Esophagus squamous epithelium (tissue), 5 donors: ENCODE results near the gene TLK1. TPM values are rescaled to one million over a fixed set of nuclear protein-coding genes. Genes with fewer than 3 reads are reported as not detected.
A peak's percentile ranks its signal among the peaks of the same experiment; 100 is the strongest.

Experiments
- DNase-seq: peaks from one replicate; lab custom pipeline; 2025; lab: John Stamatoyannopoulos, UW
- H3K27ac ChIP-seq, 4 donors: fragments of 200-600 bp; sonication (generic); one replicate each; pipeline ENCODE4 v1.5.1; 2016 to 2019; ENCODE audit warnings: mild to moderate bottlenecking in 1 of 4
- H3K27me3 ChIP-seq, 4 donors: fragments of 200-600 bp; sonication (generic); 1 replicate in 3 of 4; 2 replicates in 1 of 4; pipeline versions ENCODE4 v1.5.1 to v1.6.0; 2017 to 2021; ENCODE audit warnings: antibody characterized with exemption in 1 of 4
- H3K36me3 ChIP-seq, 3 donors: fragments of 200-600 bp; sonication (generic); one replicate each; pipeline ENCODE4 v1.5.1; 2016 to 2019
- H3K4me1 ChIP-seq, 3 donors: fragments of 200-600 bp; sonication (generic); one replicate each; pipeline ENCODE4 v1.5.1; 2017 to 2019
- H3K4me3 ChIP-seq, 4 donors: fragments of 200-600 bp; sonication (generic); 1 replicate in 3 of 4; 2 replicates in 1 of 4; pipeline ENCODE4 v1.5.1; 2016 to 2019; ENCODE audit warnings: mild to moderate bottlenecking in 2 of 4, moderate library complexity in 1 of 4
- H3K9me3 ChIP-seq, 3 donors: fragments of 200-600 bp; sonication (generic); one replicate each; pipeline ENCODE4 v1.5.1; 2016 to 2019
- POLR2A ChIP-seq, 4 donors: fragments of 450-650 bp; IDR thresholded peaks; one replicate each; pipeline ENCODE4 v1.6.1; 2017; ENCODE audit warnings: antibody characterized with exemption in 4 of 4, mild to moderate bottlenecking in 4 of 4, moderate library complexity in 3 of 4
- WGBS, 2 donors: methylation state at CpG; one replicate each; pipeline ENCODE4 v1.1.5; 2018; 5-methylcytosine and 5-hydroxymethylcytosine counted together
- intact Hi-C: fragments of 100-400 bp; cut with DNase I; formaldehyde crosslinking; loops from one replicate; pipeline ENCODE4 v1.15.0; 2022
- total RNA-seq, 4 donors: library from RNA; depleted of rRNA; stranded (reverse); fragments of >200 nt; gene quantifications; one replicate each; pipeline ENCODE4 v1.1.0, GENCODE V29; 2016
- TF ChIP-seq, protein P1 (sequence below), 6 experiments: fragments of 450-650 bp in 4 of 6; fragments of 200-600 bp in 2 of 6; sonication (generic) in 2 of 6; IDR thresholded peaks; one replicate each; pipeline ENCODE4 v1.5.1; 2016 to 2019; ENCODE audit warnings: antibody characterized with exemption in 6 of 6, mild to moderate bottlenecking in 4 of 6, moderate library complexity in 4 of 6
- donor health status: DM: yes; HTN: yes; CAD: no.

Gene TLK1
- total RNA-seq, 4 donors from 2014 or later: 11.1 to 24.5 (median 20.0) TPM

DNA sequence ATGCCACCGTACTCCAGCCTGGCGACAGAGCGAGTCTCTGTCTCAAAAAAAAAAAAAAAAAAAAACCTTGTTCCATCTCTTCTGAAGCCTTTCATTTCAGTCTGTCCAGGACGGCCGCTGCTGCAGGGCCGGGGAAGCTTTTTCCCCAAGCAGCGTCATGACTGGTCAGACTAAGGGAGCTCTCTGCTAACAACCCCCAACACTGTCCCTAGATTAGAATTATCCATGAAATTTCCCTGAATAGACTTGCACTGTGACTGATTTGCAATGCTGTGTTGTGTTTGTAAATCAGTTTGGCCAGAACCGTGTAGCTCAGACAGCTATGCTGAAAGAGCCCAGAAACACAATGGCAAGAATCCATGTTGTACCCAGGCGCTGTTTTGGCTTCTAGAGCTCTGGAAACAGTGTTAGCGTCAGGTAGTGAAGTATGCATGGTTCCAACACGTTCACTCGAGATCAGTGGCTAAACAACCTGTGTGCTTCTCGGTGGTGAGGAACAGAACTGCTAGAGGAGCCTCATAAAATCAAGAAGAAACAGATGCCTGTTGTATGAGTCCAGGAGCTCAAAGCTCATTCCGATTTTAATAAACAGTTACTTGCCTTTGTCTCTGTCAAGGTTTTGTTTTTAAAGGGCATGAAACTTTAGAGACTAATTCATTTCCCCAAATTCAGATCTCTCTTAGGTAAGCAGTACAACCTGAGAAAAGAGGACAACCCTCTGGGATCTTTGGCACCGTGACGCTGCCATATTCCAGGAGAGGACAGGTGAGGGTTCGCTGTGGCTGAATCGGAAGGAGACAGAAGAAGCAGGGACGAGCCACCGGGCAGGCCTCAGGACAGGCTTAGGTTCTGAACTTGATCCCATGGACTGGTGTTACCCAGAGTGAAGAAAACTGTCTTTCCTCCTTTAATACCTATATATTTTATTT lies 188.1 kb downstream of the TLK1 start:
- Histone ChIP-seq H3K4me3 (peak overlapping the region in 3 of 4 donors; percentile 71 to 80 (median 79)), H3K27ac (no peak overlapping the region), H3K9me3 (no peaks in the 10 kb centered on the region), H3K27me3 (no peaks in the 10 kb centered on the region), H3K4me1 (peaks cover 0 to 21% (median 4%) of the 10 kb centered on the region in 3 donors), H3K36me3 (peaks cover 0 to 17% (median 4%) of the 10 kb centered on the region in 3 donors)
- intact Hi-C loops: loop anchor here (5.0 to 10.0 kb wide), 2 partner anchors 192 to 445 kb away; partner anchors contain the start of gene TLK1
- DNase-seq: no peak
- 58 to 68% methylated on average over 16 to 17 of the region's 20 CpGs for WGBS, 2 donors
- TF ChIP-seq, protein P1, sequence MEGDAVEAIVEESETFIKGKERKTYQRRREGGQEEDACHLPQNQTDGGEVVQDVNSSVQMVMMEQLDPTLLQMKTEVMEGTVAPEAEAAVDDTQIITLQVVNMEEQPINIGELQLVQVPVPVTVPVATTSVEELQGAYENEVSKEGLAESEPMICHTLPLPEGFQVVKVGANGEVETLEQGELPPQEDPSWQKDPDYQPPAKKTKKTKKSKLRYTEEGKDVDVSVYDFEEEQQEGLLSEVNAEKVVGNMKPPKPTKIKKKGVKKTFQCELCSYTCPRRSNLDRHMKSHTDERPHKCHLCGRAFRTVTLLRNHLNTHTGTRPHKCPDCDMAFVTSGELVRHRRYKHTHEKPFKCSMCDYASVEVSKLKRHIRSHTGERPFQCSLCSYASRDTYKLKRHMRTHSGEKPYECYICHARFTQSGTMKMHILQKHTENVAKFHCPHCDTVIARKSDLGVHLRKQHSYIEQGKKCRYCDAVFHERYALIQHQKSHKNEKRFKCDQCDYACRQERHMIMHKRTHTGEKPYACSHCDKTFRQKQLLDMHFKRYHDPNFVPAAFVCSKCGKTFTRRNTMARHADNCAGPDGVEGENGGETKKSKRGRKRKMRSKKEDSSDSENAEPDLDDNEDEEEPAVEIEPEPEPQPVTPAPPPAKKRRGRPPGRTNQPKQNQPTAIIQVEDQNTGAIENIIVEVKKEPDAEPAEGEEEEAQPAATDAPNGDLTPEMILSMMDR (IDR thresholded peaks at IDR 0.05): peak in 1 of 6 experiments; percentile 3
- no peak for TF ChIP-seq POLR2A (IDR thresholded peaks at IDR 0.05)

GRCh38 chr2:170971071-170971470 lies 189.6 kb downstream of the TLK1 start:
- intact Hi-C loops: loop anchor here (5.0 to 10.0 kb wide), 2 partner anchors 194 to 446 kb away; partner anchors contain the start of gene TLK1
- no peak for TF ChIP-seq POLR2A (IDR thresholded peaks at IDR 0.05)
- TF ChIP-seq, protein P1 (IDR thresholded peaks at IDR 0.05): no peak
- no peaks in the 10 kb centered on the region for H3K9me3 ChIP-seq
- no peak overlapping the region for H3K27ac ChIP-seq
- no peaks in the 10 kb centered on the region for H3K27me3 ChIP-seq
- H3K36me3 ChIP-seq: peaks cover 0 to 31% (median 4%) of the 10 kb centered on the region in 3 donors
- H3K4me1 ChIP-seq: peaks cover 0 to 27% (median 4%) of the 10 kb centered on the region in 3 donors
- no peak for DNase-seq
- no peak overlapping the region for H3K4me3 ChIP-seq
- 78 to 84% methylated on average over 2 to 3 of the region's 3 CpGs for WGBS, 2 donors

DNA sequence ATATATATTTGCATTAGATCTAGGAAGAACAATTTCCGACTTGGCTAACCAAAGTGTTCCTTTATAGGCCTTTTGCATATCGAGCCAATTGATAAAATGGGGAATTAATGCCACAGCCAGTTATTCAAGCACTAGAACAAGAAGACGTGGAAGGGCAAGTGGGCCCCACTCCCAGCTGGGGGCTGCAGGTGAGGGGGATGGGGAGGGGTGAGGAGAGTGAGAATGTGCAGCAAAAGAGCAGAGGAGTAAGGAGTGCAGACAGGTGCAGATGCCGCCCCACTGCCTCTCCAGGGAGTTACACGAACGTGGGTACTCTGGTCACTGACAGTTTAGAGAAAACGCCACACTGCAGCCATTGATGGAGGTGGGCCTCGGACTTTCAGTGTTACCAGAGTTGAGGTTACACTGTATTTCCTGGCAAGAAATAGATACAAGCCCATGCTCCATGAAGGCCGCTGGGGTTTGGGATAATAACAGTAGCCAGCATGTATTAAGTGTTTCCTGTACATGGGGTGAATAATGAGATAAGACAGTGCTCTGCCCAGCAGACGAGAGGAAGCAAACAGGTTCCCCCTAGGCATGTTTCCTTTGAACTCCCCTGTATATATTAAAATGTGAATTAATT lies 190.7 kb downstream of the TLK1 start:
- 67 to 69% methylated on average over 10 of the region's 10 CpGs for WGBS, 2 donors
- no peak for DNase-seq
- no peak overlapping the region for H3K27ac ChIP-seq
- H3K36me3 ChIP-seq: peaks cover 0 to 42% (median 4%) of the 10 kb centered on the region in 3 donors
- H3K4me1 ChIP-seq: peaks cover 0 to 37% (median 4%) of the 10 kb centered on the region in 3 donors
- H3K9me3 ChIP-seq: no peaks in the 10 kb centered on the region
- intact Hi-C loops: loop anchor here (5.0 to 10.0 kb wide), 2 partner anchors 195 to 447 kb away; partner anchors contain the start of gene TLK1
- no peaks in the 10 kb centered on the region for H3K27me3 ChIP-seq
- H3K4me3 ChIP-seq: no peak overlapping the region
- TF ChIP-seq, protein P1 (IDR thresholded peaks at IDR 0.05): no peak
- no peak for TF ChIP-seq POLR2A (IDR thresholded peaks at IDR 0.05)

- intact Hi-C loops: no loop called here
- H3K27me3 ChIP-seq: no peaks in the 10 kb centered on the region
- peaks cover 4 to 52% (median 4%) of the 10 kb centered on the region in 3 donors for H3K36me3 ChIP-seq
- H3K9me3 ChIP-seq: no peaks in the 10 kb centered on the region
- peaks cover 0 to 34% (median 4%) of the 10 kb centered on the region in 3 donors for H3K4me1 ChIP-seq
- H3K4me3 ChIP-seq: no peak overlapping the region
- WGBS, 2 donors: 60 to 65% methylated on average over 2 of the region's 2 CpGs
- no peak overlapping the region for H3K27ac ChIP-seq
- TF ChIP-seq, protein P1 (IDR thresholded peaks at IDR 0.05): no peak
- TF ChIP-seq POLR2A (IDR thresholded peaks at IDR 0.05): no peak
- no peak for DNase-seq
Measured at GRCh38 chr2:170969030-170969429, 191.7 kb downstream of the TLK1 start.
